WI38 (cell line): ENCODE results near the gene NUMA1.

ENCODE experiments used
- H3K4me3 ChIP-seq: 2 replicates; pipeline ENCODE4 v1.5.1; 2011; ENCODE audit warnings: low read depth, mild to moderate bottlenecking, control low read depth, low read length
- CTCF ChIP-seq: IDR thresholded peaks from 2 replicates; pipeline ENCODE4 v1.5.1; 2012; ENCODE audit warnings: low read depth, mild to moderate bottlenecking, control low read depth, low read length

NUMA1 gene

GRCh38 chr11:72002841-72003775 is 77.2 kb downstream of the NUMA1 start:
- H3K4me3 ChIP-seq = no peak overlapping the region
- no peak for TF ChIP-seq CTCF

GRCh38 chr11:72001834-72002591 is 78.3 kb downstream of the NUMA1 start:
- no peak for TF ChIP-seq CTCF
- no peak overlapping the region for H3K4me3 ChIP-seq

GRCh38 chr11:72001285-72001684 is 79.1 kb downstream of the NUMA1 start:
- TF ChIP-seq CTCF = no peak

GRCh38 chr11:72000202-72000867 is 80.0 kb downstream of the NUMA1 start:
- TF ChIP-seq CTCF = no peak
- H3K4me3 ChIP-seq = no peak overlapping the region

More at GRCh38 chr11:72001285-72001684, 79.1 kb downstream of the NUMA1 start:
- no peak overlapping the region for H3K4me3 ChIP-seq

- no peak overlapping the region for H3K4me3 ChIP-seq
- TF ChIP-seq CTCF = no peak
Measured at GRCh38 chr11:71999798-72000197, 80.5 kb downstream of the NUMA1 start.

- no peak for TF ChIP-seq CTCF
Measured at GRCh38 chr11:71999362-71999761, 81.0 kb downstream of the NUMA1 start.

More at GRCh38 chr11:71999362-71999761, 81.0 kb downstream of the NUMA1 start:
- no peak overlapping the region for H3K4me3 ChIP-seq
